ENCODE results near the gene PTGIR. TPM values are rescaled to one million over a fixed set of nuclear protein-coding genes. Genes with fewer than 3 reads are reported as not detected.

The PTGIR gene
- total and polyA plus RNA-seq, 2 donors (not counting 1 experiment from before 2014, with no cell fraction given): 16.5 to 27.8 TPM

- Histone ChIP-seq H3K9me3 (ENCODE audit: control insufficient read depth, insufficient read depth, low read depth, low read length) (no peaks in the 10 kb centered on the region), H3K4me2 (ENCODE audit: extremely low read depth, insufficient read depth, low read length) (no peak overlapping the region), H3K27me3 (ENCODE audit: control insufficient read depth, insufficient read depth, low read length) (no peaks in the 10 kb centered on the region), H4K20me1 (ENCODE audit: control insufficient read depth, extremely low read depth, insufficient read depth, low read length) (no peaks in the 10 kb centered on the region), H2AFZ (ENCODE audit: low read length) (no peak overlapping the region), H3K9ac (ENCODE audit: insufficient read depth, low read length) (no peak overlapping the region), H3K36me3 (ENCODE audit: control insufficient read depth, insufficient read depth, low read length) (peaks cover 41% of the 10 kb centered on the region), H3K79me2 (ENCODE audit: control insufficient read depth, insufficient read depth, low read length) (peaks cover 40% of the 10 kb centered on the region), H3K4me1 (ENCODE audit: control insufficient read depth, extremely low read depth, insufficient read depth, low read length) (peaks cover 11% of the 10 kb centered on the region), H3K4me3 (replicated peaks in 1 of 4; ENCODE audit: control extremely low read depth in 1 of 4, insufficient read depth in 1 of 4, low read depth in 3 of 4, low read length in 4 of 4) (no peak overlapping the region), H3K27ac (ENCODE audit: insufficient read depth, low read length) (no peak overlapping the region)
- no peak for TF ChIP-seq CTCF (conservative IDR thresholded peaks at IDR 0.05 in 1 of 2, IDR thresholded peaks at IDR 0.05 in 1 of 2; ENCODE audit: low read depth in 1 of 2, low read length in 2 of 2)
- no peak for TF ChIP-seq EZH2 (IDR thresholded peaks at IDR 0.05; ENCODE audit: low read length, missing control alignments)
- DNase-seq (ENCODE audit: low read depth in 2 of 2): no peak
These were observed 16.7 kb downstream of the PTGIR start for GRCh38 chr19:46608178-46608577.

GRCh38 chr19:46607448-46607841 is 17.4 kb downstream of the PTGIR start:
- Histone ChIP-seq H2AFZ (ENCODE audit: low read length) (no peak overlapping the region), H3K27me3 (ENCODE audit: control insufficient read depth, insufficient read depth, low read length) (no peaks in the 10 kb centered on the region), H3K36me3 (ENCODE audit: control insufficient read depth, insufficient read depth, low read length) (peaks cover 41% of the 10 kb centered on the region), H3K4me1 (ENCODE audit: control insufficient read depth, extremely low read depth, insufficient read depth, low read length) (peaks cover 14% of the 10 kb centered on the region), H3K27ac (ENCODE audit: insufficient read depth, low read length) (no peak overlapping the region), H3K9ac (ENCODE audit: insufficient read depth, low read length) (no peak overlapping the region), H4K20me1 (ENCODE audit: control insufficient read depth, extremely low read depth, insufficient read depth, low read length) (no peaks in the 10 kb centered on the region), H3K4me3 (replicated peaks in 1 of 4; ENCODE audit: control extremely low read depth in 1 of 4, insufficient read depth in 1 of 4, low read depth in 3 of 4, low read length in 4 of 4) (no peak overlapping the region), H3K9me3 (ENCODE audit: control insufficient read depth, insufficient read depth, low read depth, low read length) (no peaks in the 10 kb centered on the region), H3K79me2 (ENCODE audit: control insufficient read depth, insufficient read depth, low read length) (peaks cover 47% of the 10 kb centered on the region), H3K4me2 (ENCODE audit: extremely low read depth, insufficient read depth, low read length) (no peak overlapping the region)
- DNase-seq (ENCODE audit: low read depth in 2 of 2): no peak
- no peak for TF ChIP-seq CTCF (conservative IDR thresholded peaks at IDR 0.05 in 1 of 2, IDR thresholded peaks at IDR 0.05 in 1 of 2; ENCODE audit: low read depth in 1 of 2, low read length in 2 of 2)

GRCh38 chr19:46606681-46607447 is 18.0 kb downstream of the PTGIR start:
- TF ChIP-seq CTCF (conservative IDR thresholded peaks at IDR 0.05 in 1 of 2, IDR thresholded peaks at IDR 0.05 in 1 of 2; ENCODE audit: low read depth in 1 of 2, low read length in 2 of 2) (no peak), EZH2 (IDR thresholded peaks at IDR 0.05; ENCODE audit: low read length, missing control alignments) (no peak)
- no peak overlapping the region for H3K27ac ChIP-seq (ENCODE audit: insufficient read depth, low read length)
- H3K27me3 ChIP-seq (ENCODE audit: control insufficient read depth, insufficient read depth, low read length): no peaks in the 10 kb centered on the region
- H3K79me2 ChIP-seq (ENCODE audit: control insufficient read depth, insufficient read depth, low read length): peaks cover 53% of the 10 kb centered on the region
- peaks cover 41% of the 10 kb centered on the region for H3K36me3 ChIP-seq (ENCODE audit: control insufficient read depth, insufficient read depth, low read length)
- peaks cover 14% of the 10 kb centered on the region for H3K4me1 ChIP-seq (ENCODE audit: control insufficient read depth, extremely low read depth, insufficient read depth, low read length)
- H3K4me3 ChIP-seq (replicated peaks in 1 of 4; ENCODE audit: control extremely low read depth in 1 of 4, insufficient read depth in 1 of 4, low read depth in 3 of 4, low read length in 4 of 4): no peak overlapping the region
- H3K9ac ChIP-seq (ENCODE audit: insufficient read depth, low read length): no peak overlapping the region
- H2AFZ ChIP-seq (ENCODE audit: low read length): no peak overlapping the region
- H3K4me2 ChIP-seq (ENCODE audit: extremely low read depth, insufficient read depth, low read length): no peak overlapping the region
- H4K20me1 ChIP-seq (ENCODE audit: control insufficient read depth, extremely low read depth, insufficient read depth, low read length): no peaks in the 10 kb centered on the region
- H3K9me3 ChIP-seq (ENCODE audit: control insufficient read depth, insufficient read depth, low read depth, low read length): no peaks in the 10 kb centered on the region
- DNase-seq (ENCODE audit: low read depth in 2 of 2): no peak
